Heart right ventricle (tissue), 16 donors: ENCODE data around the gene PDZK1IP1. TPM values are rescaled to one million over a fixed set of nuclear protein-coding genes. Genes with fewer than 3 reads are reported as not detected.

Source experiments
- ATAC-seq, 8 donors: fragments of 200-7000 bp; cut with Tn5 transposase; one replicate each; pipeline ENCODE4 v1.9.1; 2020; ENCODE audit warnings: mild to moderate bottlenecking in 8 of 8, moderate library complexity in 8 of 8, moderate number of reproducible peaks in 1 of 8
- DNase-seq, 2 donors: peaks; one replicate each; pipeline ENCODE4 v3.0.0-alpha.2; 2020
- H3K27ac ChIP-seq, 10 donors: fragments of 200-600 bp; sonication (generic) in 2 of 10; one replicate each; pipeline versions ENCODE4 v1.5.0 to v1.8.0; 2020 to 2022; ENCODE audit warnings: mild to moderate bottlenecking in 3 of 10
- H3K27me3 ChIP-seq, 7 donors: fragments of 200-600 bp; one replicate each; pipeline ENCODE4 v1.8.0; 2021 to 2022; ENCODE audit warnings: mild to moderate bottlenecking in 2 of 7
- H3K36me3 ChIP-seq, 9 donors: fragments of 200-600 bp; sonication (generic) in 1 of 9; one replicate each; pipeline versions ENCODE4 v1.5.0 to v1.8.0; 2020 to 2022; ENCODE audit warnings: mild to moderate bottlenecking in 2 of 9
- H3K4me1 ChIP-seq, 9 donors: fragments of 200-600 bp; sonication (generic) in 1 of 9; one replicate each; pipeline versions ENCODE4 v1.5.0 to v1.8.0; 2020 to 2022; ENCODE audit warnings: mild to moderate bottlenecking in 4 of 9
- H3K4me3 ChIP-seq, 10 donors: fragments of 200-600 bp; sonication (generic) in 2 of 10; one replicate each; pipeline versions ENCODE4 v1.5.0 to v1.8.0; 2020 to 2022; ENCODE audit warnings: mild to moderate bottlenecking in 7 of 10, moderate library complexity in 2 of 10
- H3K9me3 ChIP-seq, 11 donors: fragments of 200-600 bp in 10 of 11; sonication (generic) in 2 of 11; one replicate each; pipeline versions ENCODE4 v1.5.0 to v1.8.0; 2013 to 2022; ENCODE audit warnings: mild to moderate bottlenecking in 2 of 11, control low read depth in 1 of 11, moderate library complexity in 1 of 11
- CTCF ChIP-seq, 9 donors: fragments of 200-600 bp; sonication (generic) in 2 of 9; IDR thresholded peaks; one replicate each; pipeline versions ENCODE4 v1.5.0 to v1.8.0; 2021 to 2022; ENCODE audit warnings: antibody characterized with exemption in 9 of 9, mild to moderate bottlenecking in 5 of 9, moderate library complexity in 1 of 9
- WGBS, 2 donors: extraction: QIAGEN DNeasy Blood & Tissue Kit; methylation state at CpG; one replicate each; pipeline ENCODE4 v1.1.7; 2013; ENCODE audit warnings: inconsistent platforms in 1 of 2; 5-methylcytosine and 5-hydroxymethylcytosine counted together
- intact Hi-C, 10 donors: fragments of 100-400 bp; cut with DNase I; formaldehyde crosslinking; loops; one replicate each; pipeline versions ENCODE4 v1.11.1 to v1.14.2; 2022
- polyA plus RNA-seq, 2 donors: library from polyadenylated mRNA; stranded (reverse); fragments of 200-250 nt; gene quantifications; one replicate each; pipeline ENCODE4 v1.2.3, GENCODE V29; 2013
- total RNA-seq, 10 donors: library from RNA; stranded (reverse); fragmentation: NEBNext Ultra II Directional in 3 of 10; extraction: Animal tissue kit (Norgen Biotek cat#: 25700) in 3 of 10; gene quantifications; one replicate each; pipeline versions ENCODE4 v1.2.1 to v1.2.4, GENCODE V29; 2021 to 2023
- donor health status: Arrhythmogenic right ventricular cardiomyopathy.
- donor health status: ischemic (EF 13 %, LVEDD 7.1; RV severe dilation, severe dysfunction).
- donor health status: healthy with polysubstance abuse.
- donor health status: DM: no; HTN: yes; CAD: no.
- donor health status: DM: no; HTN: no; CAD: no.
- donor health status: ischemic (EF 25% LVEDD 6.9; RV normal size, moderate dysfunction).
- donor health status: ischemic (EF 25% LVEDD 5.7; RV mildly dilated, moderate dysfunction).
- donor health status: healthy.
- donor health status: DM: yes; HTN: yes; CAD: no.
- donor health status: Ischemic cardiomyopathy.
- donor health status: ischemic (EF 35%, LVEDD 5.7; RV mildly dilated, moderate dysfunction).
- donor health status: nonischemic (EF 11% LVEDD 7.7; RV severe dilation, severe dysfunction).
- donor health status: DM: yes; HTN: yes; CAD: no.
- donor health status: PGD.
- donor health status: ischemic (EF 29% LVEDD 5.4; RV normal size, mild dysfunction).
- donor health status: nonischemic (EF 23%, LVEDD 6.1; RV moderate dilation, normal function).

The PDZK1IP1 gene
- total and polyA plus RNA-seq, 12 donors: 0.23 to 0.78 (median 0.48) TPM; not detected in 8

- intact Hi-C loops: loop anchor here (2.0 to 10.0 kb wide), 9 partner anchors 41 to 535 kb away; partner anchors contain the start of genes CMPK1 (in 3 of the 10) and TAL1 (in 1 of the 10)
- DNase-seq: no peak
- no peak overlapping the region for H3K27ac ChIP-seq
- H3K4me3 ChIP-seq: no peak overlapping the region
- H3K9me3 ChIP-seq: no peaks in the 10 kb centered on the region
- no peaks in the 10 kb centered on the region for H3K36me3 ChIP-seq
- WGBS, 2 donors: 73 to 79% methylated on average over 4 of the region's 4 CpGs
- ATAC-seq: no peak
- H3K27me3 ChIP-seq: peaks cover 0 to 18% (median 0%) of the 10 kb centered on the region in 7 donors
- peaks cover 2 to 35% (median 21%) of the 10 kb centered on the region in 9 donors for H3K4me1 ChIP-seq
- no peak for TF ChIP-seq CTCF (IDR thresholded peaks at IDR 0.05)
Measured at GRCh38 chr1:47191940-47192457, 2.2 kb upstream of the PDZK1IP1 start.

- peaks cover 2 to 25% (median 21%) of the 10 kb centered on the region in 9 donors for H3K4me1 ChIP-seq
- no peaks in the 10 kb centered on the region for H3K36me3 ChIP-seq
- H3K9me3 ChIP-seq: no peaks in the 10 kb centered on the region
- peaks cover 0 to 13% (median 0%) of the 10 kb centered on the region in 7 donors for H3K27me3 ChIP-seq
- DNase-seq (no peak), ATAC-seq (no peak)
- no peak for TF ChIP-seq CTCF (IDR thresholded peaks at IDR 0.05)
- intact Hi-C loops: loop anchor here in 9 of 10 donors (5.0 to 10.0 kb wide), 7 partner anchors 71 to 536 kb away; partner anchors contain the start of gene CMPK1 (in 3 of the 9)
- no peak overlapping the region for H3K4me3 ChIP-seq
- 96 to 100% methylated on average over 6 of the region's 6 CpGs for WGBS, 2 donors
- H3K27ac ChIP-seq: no peak overlapping the region
Measured at GRCh38 chr1:47190857-47191256, 1.0 kb upstream of the PDZK1IP1 start.

GRCh38 chr1:47190509-47190855 lies 646 bp upstream of the PDZK1IP1 start:
- DNase-seq: no peak
- peaks cover 0 to 13% (median 0%) of the 10 kb centered on the region in 7 donors for H3K27me3 ChIP-seq
- ATAC-seq: no peak
- no peak overlapping the region for H3K27ac ChIP-seq
- H3K4me3 ChIP-seq: no peak overlapping the region
- no peak for TF ChIP-seq CTCF (IDR thresholded peaks at IDR 0.05)
- H3K4me1 ChIP-seq: peaks cover 2 to 25% (median 21%) of the 10 kb centered on the region in 9 donors
- H3K36me3 ChIP-seq: no peaks in the 10 kb centered on the region
- H3K9me3 ChIP-seq: no peaks in the 10 kb centered on the region
- intact Hi-C loops: loop anchor here in 9 of 10 donors (5.0 to 10.0 kb wide), 7 partner anchors 72 to 537 kb away; partner anchors contain the start of gene CMPK1 (in 3 of the 9)
- WGBS, 2 donors: 64% methylated on average over 5 of the region's 5 CpGs

GRCh38 chr1:47188791-47189785 lies 748 bp downstream of the PDZK1IP1 start:
- no peaks in the 10 kb centered on the region for H3K36me3 ChIP-seq
- H3K9me3 ChIP-seq: no peaks in the 10 kb centered on the region
- TF ChIP-seq CTCF (IDR thresholded peaks at IDR 0.05): no peak
- H3K27ac ChIP-seq: no peak overlapping the region
- peaks cover 0 to 13% (median 0%) of the 10 kb centered on the region in 7 donors for H3K27me3 ChIP-seq
- intact Hi-C loops: loop anchor here in 4 of 10 donors (10.0 kb wide), 3 partner anchors 226 to 536 kb away; partner anchors contain the start of gene FOXE3 (in 1 of the 4)
- peaks cover 2 to 25% (median 21%) of the 10 kb centered on the region in 9 donors for H3K4me1 ChIP-seq
- no peak overlapping the region for H3K4me3 ChIP-seq
- no peak for ATAC-seq
- no peak for DNase-seq
- WGBS, 2 donors: 80 to 89% methylated on average over 7 of the region's 7 CpGs
